Mucosa of gallbladder (tissue), 1 donor: ENCODE results near the gene NFX1. TPM values are rescaled to one million over a fixed set of nuclear protein-coding genes. Genes with fewer than 3 reads are reported as not detected.

Experiments used
- DNase-seq: peaks from one replicate; pipeline ENCODE4 v3.0.0-alpha.2; 2020; ENCODE audit warnings: low spot score
- total RNA-seq: library from RNA; stranded (reverse); gene quantifications from one replicate; pipeline ENCODE4 v1.2.1, GENCODE V29; 2021
- donor health status: DM: no; HTN: no; CAD: no.

Gene NFX1
- total RNA-seq, 1 donor from 2014 or later = 30.1 TPM

DNA sequence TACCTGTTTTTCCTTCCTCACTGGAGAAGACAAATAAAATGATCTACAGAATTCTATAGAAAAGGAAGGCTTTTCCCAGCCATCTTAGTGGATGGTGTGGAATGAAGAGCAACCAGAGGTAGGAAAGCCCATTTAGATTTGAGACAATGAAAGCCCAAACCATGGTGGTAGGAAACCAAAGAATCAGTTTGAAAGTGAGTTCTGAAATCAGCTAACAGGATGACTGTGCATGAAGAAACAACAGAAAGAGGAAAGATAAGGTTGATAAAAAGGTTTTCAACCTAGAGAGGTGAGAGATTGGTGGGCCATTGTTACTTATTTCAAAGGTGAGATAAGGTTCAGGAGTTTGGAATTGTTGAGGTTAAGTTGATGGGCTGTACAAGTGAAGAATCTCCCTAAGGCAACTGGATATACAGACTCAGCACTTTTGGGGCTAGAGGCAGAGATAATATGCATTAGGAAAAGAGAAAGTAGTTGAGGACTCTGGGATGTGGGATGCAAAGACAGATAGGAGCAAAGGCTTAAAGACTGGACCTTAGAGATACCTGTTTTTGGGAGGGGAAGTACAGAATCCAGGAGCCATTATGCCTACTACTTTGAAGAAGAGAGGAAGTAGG, 23.1 kb upstream of the NFX1 start:
- DNase-seq = no peak

DNA sequence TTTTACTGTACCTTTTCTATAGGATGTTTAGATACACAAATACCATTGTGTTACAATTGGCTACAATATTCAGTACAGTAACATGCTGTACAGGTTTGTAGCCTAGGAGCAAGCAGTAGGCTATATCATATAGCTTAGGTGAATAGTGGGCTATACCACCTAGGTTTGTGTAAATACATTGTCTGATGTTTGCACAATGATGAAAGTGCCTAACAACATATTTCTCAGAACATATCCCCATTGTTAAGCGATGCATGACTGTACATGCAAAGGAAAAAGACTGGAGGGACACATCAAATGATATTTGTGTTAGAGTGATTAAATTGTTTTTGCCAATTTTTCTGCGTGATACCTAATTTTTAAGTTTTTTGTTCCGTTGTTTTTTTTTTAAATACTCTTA, 20.2 kb upstream of the NFX1 start:
- no peak for DNase-seq

DNA sequence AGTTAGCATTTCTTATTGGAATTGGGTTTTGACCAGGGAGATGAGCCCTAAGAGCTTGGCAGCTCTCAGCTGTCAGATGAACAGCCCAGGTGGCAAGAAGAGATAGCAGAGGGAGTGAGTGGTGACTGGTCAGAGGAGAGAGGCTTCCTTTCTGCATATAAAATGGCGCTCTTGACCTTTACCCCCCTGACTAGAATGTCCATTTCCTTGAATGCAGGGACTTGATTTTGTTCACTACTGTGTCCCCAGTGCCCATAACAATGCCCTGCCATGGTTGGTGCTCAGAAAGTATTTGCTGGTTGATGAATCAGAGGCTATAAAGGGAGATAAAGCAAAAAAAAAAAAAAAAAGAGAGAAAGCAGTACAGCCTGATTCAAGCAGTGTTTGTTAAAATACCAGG, 18.3 kb upstream of the NFX1 start:
- DNase-seq = no peak

GRCh38 chr9:33273266-33273971, 16.9 kb upstream of the NFX1 start:
- no peak for DNase-seq

DNA sequence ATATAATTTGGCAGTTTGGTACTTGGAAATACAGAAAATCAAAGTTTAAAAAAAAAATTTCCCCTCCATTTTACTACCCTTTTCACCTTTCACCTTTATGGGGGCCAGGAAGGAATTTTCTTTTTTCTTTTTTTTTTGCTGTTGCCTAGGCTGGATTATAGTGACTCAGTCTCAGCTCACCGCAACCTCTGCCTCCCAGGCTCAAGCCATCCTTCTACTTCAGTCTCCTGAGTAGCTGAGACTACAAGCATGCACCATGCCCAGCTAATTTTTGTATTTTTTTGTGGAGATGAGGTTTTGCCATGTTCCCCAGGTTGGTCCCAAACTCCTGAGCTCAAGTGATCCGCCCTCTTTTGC, 16.4 kb upstream of the NFX1 start:
- no peak for DNase-seq

- DNase-seq = no peak
Observed at GRCh38 chr9:33277484-33277883, 12.8 kb upstream of the NFX1 start.

DNA sequence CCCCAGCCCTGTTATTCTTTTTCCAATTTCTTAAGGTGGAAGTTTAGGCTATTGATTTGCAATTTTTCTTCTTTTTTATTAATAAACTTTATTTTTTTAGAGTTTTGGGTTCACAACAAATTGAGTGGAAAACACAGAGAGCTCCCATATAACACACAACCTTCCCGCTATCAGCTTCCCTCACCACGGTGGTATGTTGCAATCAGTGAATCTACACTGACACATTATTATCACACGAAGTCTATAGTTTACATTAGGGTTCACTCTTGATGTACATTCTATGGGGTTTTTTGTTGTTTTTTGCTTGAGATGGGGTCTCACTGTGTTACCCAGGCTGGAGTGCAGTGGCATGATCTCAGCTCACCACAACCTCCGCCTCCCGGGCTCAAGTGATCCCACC, 4.8 kb upstream of the NFX1 start:
- DNase-seq = no peak

- peak; percentile 53 for DNase-seq
Observed at GRCh38 chr9:33287087-33287490, 3.2 kb upstream of the NFX1 start.

DNA sequence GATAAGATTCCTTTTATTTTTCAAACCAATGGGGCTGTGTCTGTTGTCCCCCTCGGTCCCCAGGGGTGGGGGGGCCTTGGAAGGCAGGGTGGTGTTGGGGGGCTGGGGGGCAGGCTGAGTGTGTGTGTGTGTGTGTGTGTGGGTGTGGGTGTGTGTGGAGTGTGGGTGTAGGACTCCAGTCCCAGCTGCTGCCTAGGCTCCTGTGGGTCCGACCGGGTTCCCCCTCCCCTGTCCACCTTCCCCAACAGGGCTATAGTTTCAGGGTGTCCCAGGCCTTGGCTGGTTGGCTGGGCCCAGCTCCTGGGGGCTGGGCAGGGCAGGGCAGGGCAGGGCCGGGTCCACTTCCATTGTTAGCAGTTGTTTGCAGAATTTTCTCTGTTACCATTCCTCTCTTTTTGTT, 2.1 kb upstream of the NFX1 start:
- no peak for DNase-seq

- DNase-seq = no peak
Observed at GRCh38 chr9:33288828-33289483, 1.4 kb upstream of the NFX1 start.

DNA sequence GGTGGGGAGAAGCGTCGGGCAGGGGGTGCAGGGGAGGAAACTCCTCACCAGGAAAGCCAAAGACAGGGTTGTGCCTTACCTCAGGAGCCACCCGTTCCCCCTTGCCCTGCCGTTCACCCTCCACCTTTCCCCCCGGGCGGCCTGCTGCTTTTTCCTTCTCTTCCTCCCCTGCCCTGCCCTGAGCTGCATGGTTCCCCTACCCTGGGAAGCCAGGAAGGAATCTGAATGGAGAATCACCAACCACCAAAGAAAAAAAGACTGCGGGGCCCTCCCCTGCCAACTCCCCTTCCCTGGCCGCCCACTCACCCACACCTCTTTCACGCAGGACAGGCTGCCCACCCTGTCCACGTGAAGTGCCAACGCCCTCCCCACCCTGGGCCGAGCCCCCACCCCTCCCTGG, 820 bp upstream of the NFX1 start:
- DNase-seq = no peak

DNA sequence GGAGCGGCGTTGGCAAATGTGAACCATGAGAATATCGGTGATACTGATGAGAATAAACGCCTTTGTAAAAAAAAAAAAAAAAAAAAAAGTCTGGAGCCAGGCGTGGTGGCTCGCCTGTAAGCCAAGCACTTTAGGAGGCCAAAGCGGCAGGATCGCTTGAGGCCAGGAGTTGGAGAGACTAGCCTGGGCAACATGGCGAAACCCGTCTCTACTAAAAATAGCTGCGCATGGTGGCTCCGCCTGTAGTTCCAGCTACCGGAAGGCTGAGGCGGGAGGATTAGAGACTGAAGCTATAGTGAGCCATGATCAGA, 425 bp upstream of the NFX1 start:
- DNase-seq = no peak

DNA sequence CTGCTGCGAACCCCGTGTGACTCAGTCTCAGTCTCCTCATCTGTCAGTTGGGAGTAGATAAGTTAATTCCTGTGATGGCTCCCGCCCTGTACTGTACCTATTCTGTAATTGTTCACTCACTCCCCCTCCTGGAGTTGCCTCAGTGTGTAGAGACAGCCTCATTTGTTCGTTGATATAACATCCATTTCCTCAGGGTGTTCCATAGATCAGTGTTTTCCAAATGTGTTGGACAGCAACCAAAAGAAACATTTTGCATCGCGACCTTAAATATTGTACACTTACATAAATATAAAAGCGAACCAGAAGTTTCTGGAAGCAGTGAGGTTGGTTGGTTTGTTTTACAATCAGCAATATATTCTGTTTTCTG, 698 bp downstream of the NFX1 start:
- DNase-seq = no peak

DNA sequence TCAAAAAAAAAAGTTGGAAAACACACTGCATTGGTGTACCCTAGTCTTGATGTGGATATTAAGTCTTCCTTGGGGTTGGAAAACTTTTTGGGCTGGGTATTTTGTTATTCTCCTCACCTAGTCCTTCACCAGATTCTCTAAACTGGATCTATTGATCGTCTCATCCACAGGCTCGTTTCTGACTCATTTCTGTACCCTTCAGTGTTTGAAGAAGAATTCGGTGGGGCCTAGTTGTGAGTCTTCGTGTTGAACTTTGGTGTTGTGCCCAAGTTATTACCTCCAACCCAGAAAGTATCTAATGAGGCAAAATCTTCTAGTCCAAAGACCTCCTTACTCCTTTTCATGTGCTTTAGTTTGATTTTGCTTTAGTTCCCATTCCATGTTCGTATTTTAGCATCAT, 1.6 kb downstream of the NFX1 start:
- no peak for DNase-seq

- no peak for DNase-seq
Observed at GRCh38 chr9:33293782-33294181, 3.5 kb downstream of the NFX1 start.

DNA sequence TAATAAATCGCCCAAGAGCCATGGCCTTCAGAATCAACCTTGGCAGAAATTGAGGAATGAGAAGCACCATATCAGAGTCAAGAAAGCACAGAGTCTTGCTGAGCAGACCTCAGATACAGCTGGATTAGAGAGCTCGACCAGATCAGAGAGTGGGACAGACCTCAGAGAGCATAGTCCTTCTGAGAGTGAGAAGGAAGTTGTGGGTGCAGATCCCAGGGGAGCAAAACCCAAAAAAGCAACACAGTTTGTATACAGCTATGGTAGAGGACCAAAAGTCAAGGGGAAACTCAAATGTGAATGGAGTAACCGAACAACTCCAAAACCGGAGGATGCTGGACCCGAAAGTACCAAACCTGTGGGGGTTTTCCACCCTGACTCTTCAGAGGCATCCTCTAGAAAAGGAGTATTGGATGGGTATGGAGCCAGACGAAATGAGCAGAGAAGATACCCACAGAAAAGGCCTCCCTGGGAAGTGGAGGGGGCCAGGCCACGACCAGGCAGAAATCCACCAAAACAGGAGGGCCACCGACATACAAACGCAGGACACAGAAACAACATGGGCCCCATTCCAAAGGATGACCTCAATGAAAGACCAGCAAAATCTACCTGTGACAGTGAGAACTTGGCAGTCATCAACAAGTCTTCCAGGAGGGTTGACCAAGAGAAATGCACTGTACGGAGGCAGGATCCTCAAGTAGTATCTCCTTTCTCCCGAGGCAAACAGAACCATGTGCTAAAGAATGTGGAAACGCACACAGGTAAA, 4.5 kb downstream of the NFX1 start:
- no peak for DNase-seq

DNA sequence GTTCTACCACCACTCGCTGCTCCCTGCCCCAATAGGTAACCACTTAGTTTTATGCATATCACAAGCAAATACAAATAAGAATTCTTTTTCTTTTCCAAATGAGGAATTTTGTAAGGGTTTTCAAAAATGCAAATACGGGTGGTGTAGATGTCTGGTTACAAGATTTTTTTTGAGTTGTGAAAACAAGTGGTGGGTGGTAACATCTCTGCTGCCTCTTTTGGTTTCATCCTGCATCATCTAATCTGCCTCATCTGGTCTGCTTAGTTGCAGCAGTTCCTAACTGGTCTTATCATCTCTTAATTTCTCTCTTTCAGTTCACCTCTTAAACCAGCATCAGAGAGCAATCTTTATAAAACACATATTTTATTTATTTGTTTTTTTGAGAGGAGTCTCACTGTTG, 5.3 kb downstream of the NFX1 start:
- no peak for DNase-seq

DNA sequence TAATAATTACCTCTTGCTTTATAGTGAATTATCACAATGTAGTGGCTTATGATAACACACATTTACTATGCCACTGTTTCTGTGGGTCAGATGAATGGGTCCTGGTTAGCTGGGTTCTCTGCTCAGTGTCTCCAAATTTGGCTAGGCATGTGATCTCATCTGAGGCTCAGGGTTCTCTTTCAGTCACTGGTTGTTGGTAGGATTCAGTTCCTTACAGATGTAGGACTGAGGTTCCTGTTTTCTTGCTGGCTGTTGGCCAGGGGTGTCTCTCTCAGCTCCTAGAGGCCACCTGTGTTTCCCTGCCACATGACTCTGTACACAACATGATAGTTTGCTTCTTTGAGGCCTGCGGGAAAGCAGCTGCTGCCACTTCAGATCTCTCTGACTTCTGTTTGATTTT, 7.1 kb downstream of the NFX1 start:
- DNase-seq = peak; percentile 62

- no peak for DNase-seq
Observed at GRCh38 chr9:33300546-33300945, 10.2 kb downstream of the NFX1 start.

GRCh38 chr9:33304362-33304761, 14.0 kb downstream of the NFX1 start:
- no peak for DNase-seq

DNA sequence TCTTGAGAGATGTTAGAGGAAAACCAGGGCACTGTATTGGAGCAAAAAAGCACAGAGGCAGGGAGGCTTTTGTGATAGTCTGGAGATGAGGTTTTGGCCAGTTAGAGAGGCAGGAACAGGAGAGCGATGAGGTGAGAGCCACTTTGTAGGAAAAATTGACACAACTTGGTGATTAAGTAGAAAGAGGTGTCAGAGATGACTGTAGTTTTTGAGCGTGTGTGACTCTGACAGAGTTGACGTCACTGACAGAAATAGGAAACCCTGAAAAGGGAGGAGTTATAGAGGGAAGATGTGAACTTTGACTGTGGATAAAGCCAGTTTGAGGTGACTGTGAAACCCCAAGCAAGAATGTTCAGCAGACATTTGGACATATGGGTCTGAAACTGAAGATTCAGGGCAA, 15.7 kb downstream of the NFX1 start:
- DNase-seq = no peak

DNA sequence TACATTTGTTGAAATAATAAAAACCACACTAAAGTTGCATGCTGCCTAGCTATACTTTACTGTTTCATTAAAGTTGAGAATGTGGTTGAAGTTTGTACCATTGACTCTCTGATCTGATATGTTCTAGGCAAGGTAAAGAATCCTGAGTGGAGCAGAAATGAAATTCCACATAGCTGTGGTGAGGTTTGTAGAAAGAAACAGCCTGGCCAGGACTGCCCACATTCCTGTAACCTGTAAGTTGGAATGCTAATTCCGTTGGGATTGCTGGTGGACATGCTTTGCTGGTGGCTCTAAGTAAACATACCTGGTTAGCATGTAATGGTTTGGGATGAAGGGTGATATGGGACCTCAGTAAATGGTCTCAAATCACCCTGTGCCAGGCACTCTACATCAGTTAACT, 16.8 kb downstream of the NFX1 start:
- no peak for DNase-seq

DNA sequence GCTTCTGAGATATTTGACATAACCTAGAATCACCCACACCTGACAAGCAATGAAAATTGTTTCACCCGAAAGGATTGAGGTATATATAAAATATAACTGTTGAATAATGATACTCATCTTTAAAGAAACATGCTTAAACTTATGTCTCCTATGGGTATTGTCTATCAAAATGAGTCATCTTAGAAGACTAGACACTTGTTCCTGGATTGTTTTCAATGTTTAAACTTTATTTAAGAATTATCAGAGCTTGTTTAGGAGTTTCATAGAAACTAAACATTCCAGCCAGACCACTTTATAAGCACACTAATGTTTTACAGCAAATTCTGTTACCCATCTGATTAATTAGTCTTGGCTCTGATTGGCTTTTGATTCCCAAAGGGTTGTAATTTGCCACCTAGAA, 19.6 kb downstream of the NFX1 start:
- no peak for DNase-seq
